Heart left ventricle (tissue), 13 donors: ENCODE measurements around the gene TGM2.

Experiments used
- CTCF ChIP-seq, 12 donors: fragments of 200-600 bp; sonication (generic) in 4 of 12; IDR thresholded peaks; one replicate each; pipeline versions ENCODE4 v1.5.0 to v1.8.0; 2018 to 2022; ENCODE audit warnings: antibody characterized with exemption in 12 of 12, mild to moderate bottlenecking in 5 of 12
- POLR2A ChIP-seq, 2 donors: fragments of 450-650 bp; IDR thresholded peaks; one replicate each; pipeline ENCODE4 v1.6.1; 2017; ENCODE audit warnings: antibody characterized with exemption in 2 of 2, mild to moderate bottlenecking in 2 of 2, moderate library complexity in 2 of 2
- donor health status: ischemic (EF 13 %, LVEDD 7.1; RV severe dilation, severe dysfunction).
- donor health status: DM: no; HTN: yes; CAD: no.
- donor health status: DM: no; HTN: no; CAD: no.
- donor health status: ischemic (EF 25% LVEDD 6.9; RV normal size, moderate dysfunction).
- donor health status: ischemic (EF 25% LVEDD 5.7; RV mildly dilated, moderate dysfunction).
- donor health status: ischemic (EF 35%, LVEDD 5.7; RV mildly dilated, moderate dysfunction).
- donor health status: nonischemic (EF 11% LVEDD 7.7; RV severe dilation, severe dysfunction).
- donor health status: DM: yes; HTN: yes; CAD: no.
- donor health status: PGD.
- donor health status: ischemic (EF 29% LVEDD 5.4; RV normal size, mild dysfunction).
- donor health status: nonischemic (EF 23%, LVEDD 6.1; RV moderate dilation, normal function).

- TF ChIP-seq CTCF (IDR thresholded peaks at IDR 0.05) (peak in 2 of 12 donors; percentile 14 to 18), POLR2A (IDR thresholded peaks at IDR 0.05) (no peak)
These were observed 8.4 kb upstream of the TGM2 start for GRCh38 chr20:38173237-38174156.
